HepG2 (cell line): ENCODE results near the gene BST2. TPM values are rescaled to one million over a fixed set of nuclear protein-coding genes. Genes with fewer than 3 reads are reported as not detected.
A peak's percentile ranks its signal among the peaks of the same experiment; 100 is the strongest.

Experiments
- ARNTL ChIP-seq: sonication (generic); formaldehyde crosslinking; IDR thresholded peaks from 2 replicates; pipeline ENCODE4 v1.4.0; 2020; ENCODE audit warnings: mild to moderate bottlenecking, missing genetic modification reagents
- GATAD2A ChIP-seq: IDR thresholded peaks from 2 replicates; pipeline ENCODE4 v1.6.1; 2016
- GTF3A ChIP-seq: sonication (generic); formaldehyde crosslinking; conservative IDR thresholded peaks from 2 replicates; pipeline ENCODE4 v1.4.0; 2020; ENCODE audit warnings: mild to moderate bottlenecking, missing genetic modification reagents
- MAZ ChIP-seq, 2 experiments: sonication (generic) in 1 of 2; formaldehyde crosslinking in 1 of 2; IDR thresholded peaks; 2 replicates each; pipeline versions ENCODE4 v1.5.0 to v1.6.1; 2012 to 2020; ENCODE audit warnings: low read depth in 2 of 2, mild to moderate bottlenecking in 2 of 2, borderline replicate concordance in 1 of 2, improper control_type of control experiment in 1 of 2, low read length in 1 of 2, missing genetic modification reagents in 1 of 2, moderate library complexity in 1 of 2
- RARG ChIP-seq: sonication (generic); formaldehyde crosslinking; IDR thresholded peaks from 2 replicates; pipeline ENCODE4 v1.4.0; 2020; ENCODE audit warnings: low read depth, mild to moderate bottlenecking, missing genetic modification reagents
- RBFOX2 ChIP-seq: fragments of 200-400 bp; formaldehyde crosslinking; IDR thresholded peaks from 2 replicates; pipeline ENCODE4 v1.6.1; 2017; ENCODE audit warnings: low read depth, mild to moderate bottlenecking, low read length
- SOX5 ChIP-seq: IDR thresholded peaks from 2 replicates; pipeline ENCODE4 v1.6.1; 2016; ENCODE audit warnings: borderline replicate concordance
- SP1 ChIP-seq, 2 experiments: fragments of 450-650 bp in 1 of 2; sonication (generic) in 1 of 2; formaldehyde crosslinking in 1 of 2; IDR thresholded peaks; 2 replicates each; pipeline versions ENCODE4 v1.4.0 to v1.6.1; 2016 to 2020; ENCODE audit warnings: missing genetic modification reagents in 1 of 2
- SP5 ChIP-seq: IDR thresholded peaks from 2 replicates; pipeline ENCODE4 v1.6.1; 2016; ENCODE audit warnings: low read depth, borderline replicate concordance
- STAG1 ChIP-seq: sonication (generic); formaldehyde crosslinking; IDR thresholded peaks from 2 replicates; pipeline ENCODE4 v1.4.0; 2020; ENCODE audit warnings: missing genetic modification reagents
- THYN1 ChIP-seq: sonication (generic); formaldehyde crosslinking; IDR thresholded peaks from 2 replicates; pipeline ENCODE4 v1.8.1; 2023; ENCODE audit warnings: low read depth, mild to moderate bottlenecking, moderate library complexity, missing genetic modification reagents, borderline replicate concordance
- ZBTB7A ChIP-seq: sonication (generic); formaldehyde crosslinking; IDR thresholded peaks from 2 replicates; pipeline ENCODE4 v1.8.0; 2022; ENCODE audit warnings: mild to moderate bottlenecking, missing genetic modification reagents
- ZNF230 ChIP-seq: sonication (generic); formaldehyde crosslinking; IDR thresholded peaks from 2 replicates; pipeline ENCODE4 v1.4.0; 2020; ENCODE audit warnings: mild to moderate bottlenecking, missing genetic modification reagents
- polyA plus RNA-seq, 8 experiments: library from polyadenylated mRNA; depleted of rRNA in 3 of 8; stranded (reverse) in 7 of 8; unstranded in 1 of 8; fragments of >200 nt; fragmentation: Illumina TruSeq in 4 of 8; extraction: Trizol in 4 of 8; gene quantifications; 2 replicates each; pipeline versions ENCODE4 v1.2.1 to v1.2.3, GENCODE V29; 2011 to 2016; ENCODE audit warnings: low read depth in 4 of 8, missing spikeins in 1 of 8, mixed read lengths in 1 of 8; ENCODE audit not compliant: insufficient read depth in 1 of 8
- total RNA-seq, 5 experiments: library from RNA; depleted of rRNA; stranded (reverse); fragments of >200 nt; fragmentation: Illumina TruSeq; extraction: Trizol; gene quantifications; 2 replicates each; pipeline ENCODE4 v1.2.3, GENCODE V29; 2016; ENCODE audit warnings: low read depth in 1 of 5
- TF ChIP-seq, protein P1 (sequence below): sonication (generic); formaldehyde crosslinking; IDR thresholded peaks from 2 replicates; pipeline ENCODE4 v1.8.0; 2023; ENCODE audit warnings: mild to moderate bottlenecking, missing genetic modification reagents
- TF ChIP-seq, protein P2 (sequence below): sonication (generic); formaldehyde crosslinking; IDR thresholded peaks from 2 replicates; pipeline ENCODE4 v1.5.0; 2020; ENCODE audit warnings: mild to moderate bottlenecking, missing genetic modification reagents, moderate library complexity
- TF ChIP-seq, protein P3 (sequence below), 2 experiments: fragments of 450-650 bp in 1 of 2; sonication (generic) in 1 of 2; formaldehyde crosslinking; IDR thresholded peaks; 2 replicates each; pipeline versions ENCODE4 v1.5.0 to v1.8.0; 2020 to 2022; ENCODE audit warnings: mild to moderate bottlenecking in 1 of 2, missing genetic modification reagents in 1 of 2
- TF ChIP-seq, protein P4 (sequence below): sonication (generic); formaldehyde crosslinking; IDR thresholded peaks from 2 replicates; pipeline ENCODE4 v1.4.0; 2020; ENCODE audit warnings: missing genetic modification reagents; ENCODE audit errors: not compliant biosample characterization
- TF ChIP-seq, protein P5 (sequence below): IDR thresholded peaks from 2 replicates; pipeline ENCODE4 v1.6.1; 2016; ENCODE audit warnings: mild to moderate bottlenecking, missing biosample characterization, missing genetic modification reagents
- TF ChIP-seq, protein P6 (sequence below): sonication (generic); formaldehyde crosslinking; IDR thresholded peaks from 2 replicates; pipeline ENCODE4 v1.5.1; 2020; ENCODE audit warnings: mild to moderate bottlenecking, missing genetic modification reagents, moderate library complexity

Gene BST2
- total and polyA plus RNA-seq, 2 of the 13 experiments (the other 11 are each of a cell fraction or from before 2014, with no cell fraction given), result 58.8 to 93.8 TPM

DNA sequence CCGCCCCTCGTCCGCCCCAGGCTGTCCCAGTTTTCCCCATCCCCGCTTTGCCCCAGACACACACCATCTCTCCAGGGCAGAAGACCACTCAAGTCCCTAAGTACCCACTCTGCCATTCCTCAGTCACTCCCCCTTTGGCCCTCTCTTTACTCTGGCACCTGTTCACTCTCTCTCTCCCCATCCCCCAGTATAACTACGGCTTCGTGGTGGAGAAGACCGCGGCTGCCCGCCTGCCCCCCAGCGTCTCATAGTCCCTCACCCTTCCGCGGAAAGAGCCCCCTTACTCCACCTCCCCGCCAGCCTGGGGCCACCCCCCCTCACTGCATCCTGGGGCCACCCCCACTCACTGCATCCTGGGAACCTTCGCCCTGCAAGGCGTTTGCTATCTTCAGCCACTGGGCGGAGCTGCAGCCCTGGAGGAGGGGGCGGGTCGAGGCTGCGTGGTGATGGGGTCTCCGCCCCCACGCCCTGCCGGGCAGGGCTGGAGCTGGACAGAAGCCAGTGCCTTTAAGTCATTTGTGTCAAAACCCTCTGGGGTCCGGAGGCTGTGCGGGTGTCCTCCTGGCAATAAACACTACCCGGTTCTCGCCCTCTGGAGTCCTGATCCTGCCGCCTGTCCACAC, 19.4 kb upstream of the BST2 start (continued):
- no peak for TF ChIP-seq GTF3A (CRISPR knock-in tag)
- TF ChIP-seq SP5 (CRISPR knock-in tag), result peak; percentile 35; the same call in 1 of the 2 replicates
- TF ChIP-seq ZBTB7A (CRISPR knock-in tag), result no peak
- TF ChIP-seq THYN1 (CRISPR knock-in tag), result no peak
- TF ChIP-seq, protein P1, sequence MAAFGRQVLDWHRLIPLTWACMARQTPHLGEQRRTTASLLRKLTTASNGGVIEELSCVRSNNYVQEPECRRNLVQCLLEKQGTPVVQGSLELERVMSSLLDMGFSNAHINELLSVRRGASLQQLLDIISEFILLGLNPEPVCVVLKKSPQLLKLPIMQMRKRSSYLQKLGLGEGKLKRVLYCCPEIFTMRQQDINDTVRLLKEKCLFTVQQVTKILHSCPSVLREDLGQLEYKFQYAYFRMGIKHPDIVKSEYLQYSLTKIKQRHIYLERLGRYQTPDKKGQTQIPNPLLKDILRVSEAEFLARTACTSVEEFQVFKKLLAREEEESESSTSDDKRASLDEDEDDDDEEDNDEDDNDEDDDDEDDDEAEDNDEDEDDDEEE (CRISPR knock-in tag), result no peak
- TF ChIP-seq, protein P2, sequence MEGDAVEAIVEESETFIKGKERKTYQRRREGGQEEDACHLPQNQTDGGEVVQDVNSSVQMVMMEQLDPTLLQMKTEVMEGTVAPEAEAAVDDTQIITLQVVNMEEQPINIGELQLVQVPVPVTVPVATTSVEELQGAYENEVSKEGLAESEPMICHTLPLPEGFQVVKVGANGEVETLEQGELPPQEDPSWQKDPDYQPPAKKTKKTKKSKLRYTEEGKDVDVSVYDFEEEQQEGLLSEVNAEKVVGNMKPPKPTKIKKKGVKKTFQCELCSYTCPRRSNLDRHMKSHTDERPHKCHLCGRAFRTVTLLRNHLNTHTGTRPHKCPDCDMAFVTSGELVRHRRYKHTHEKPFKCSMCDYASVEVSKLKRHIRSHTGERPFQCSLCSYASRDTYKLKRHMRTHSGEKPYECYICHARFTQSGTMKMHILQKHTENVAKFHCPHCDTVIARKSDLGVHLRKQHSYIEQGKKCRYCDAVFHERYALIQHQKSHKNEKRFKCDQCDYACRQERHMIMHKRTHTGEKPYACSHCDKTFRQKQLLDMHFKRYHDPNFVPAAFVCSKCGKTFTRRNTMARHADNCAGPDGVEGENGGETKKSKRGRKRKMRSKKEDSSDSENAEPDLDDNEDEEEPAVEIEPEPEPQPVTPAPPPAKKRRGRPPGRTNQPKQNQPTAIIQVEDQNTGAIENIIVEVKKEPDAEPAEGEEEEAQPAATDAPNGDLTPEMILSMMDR (CRISPR knock-in tag), result peak; percentile 75
- TF ChIP-seq, protein P3, sequence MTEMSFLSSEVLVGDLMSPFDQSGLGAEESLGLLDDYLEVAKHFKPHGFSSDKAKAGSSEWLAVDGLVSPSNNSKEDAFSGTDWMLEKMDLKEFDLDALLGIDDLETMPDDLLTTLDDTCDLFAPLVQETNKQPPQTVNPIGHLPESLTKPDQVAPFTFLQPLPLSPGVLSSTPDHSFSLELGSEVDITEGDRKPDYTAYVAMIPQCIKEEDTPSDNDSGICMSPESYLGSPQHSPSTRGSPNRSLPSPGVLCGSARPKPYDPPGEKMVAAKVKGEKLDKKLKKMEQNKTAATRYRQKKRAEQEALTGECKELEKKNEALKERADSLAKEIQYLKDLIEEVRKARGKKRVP (CRISPR knock-in tag; IDR thresholded peaks at IDR 0.05), result no peak
- no peak for TF ChIP-seq ARNTL (CRISPR knock-in tag)
- TF ChIP-seq, protein P4, sequence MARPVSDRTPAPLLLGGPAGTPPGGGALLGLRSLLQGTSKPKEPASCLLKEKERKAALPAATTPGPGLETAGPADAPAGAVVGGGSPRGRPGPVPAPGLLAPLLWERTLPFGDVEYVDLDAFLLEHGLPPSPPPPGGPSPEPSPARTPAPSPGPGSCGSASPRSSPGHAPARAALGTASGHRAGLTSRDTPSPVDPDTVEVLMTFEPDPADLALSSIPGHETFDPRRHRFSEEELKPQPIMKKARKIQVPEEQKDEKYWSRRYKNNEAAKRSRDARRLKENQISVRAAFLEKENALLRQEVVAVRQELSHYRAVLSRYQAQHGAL (CRISPR knock-in tag), result no peak
- TF ChIP-seq STAG1 (CRISPR knock-in tag), result peak; percentile 35; the same call in 1 of the 2 replicates
- no peak for TF ChIP-seq RARG (CRISPR knock-in tag)
- TF ChIP-seq MAZ (IDR thresholded peaks at IDR 0.05; ENCODE audit: borderline replicate concordance, low read depth, low read length), result 0 out of 2 replicates have a peak, but pooled peaks have one; percentile 32
- TF ChIP-seq MAZ (CRISPR knock-in tag; IDR thresholded peaks at IDR 0.05; ENCODE audit: low read depth), result no peak
- TF ChIP-seq GATAD2A (CRISPR knock-in tag), result no peak
- TF ChIP-seq, protein P5, sequence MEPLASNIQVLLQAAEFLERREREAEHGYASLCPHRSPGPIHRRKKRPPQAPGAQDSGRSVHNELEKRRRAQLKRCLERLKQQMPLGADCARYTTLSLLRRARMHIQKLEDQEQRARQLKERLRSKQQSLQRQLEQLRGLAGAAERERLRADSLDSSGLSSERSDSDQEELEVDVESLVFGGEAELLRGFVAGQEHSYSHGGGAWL (CRISPR knock-in tag), result no peak
- TF ChIP-seq RBFOX2, result 0 out of 2 replicates have a peak, but pooled peaks have one; percentile 24
- TF ChIP-seq ZNF230 (CRISPR knock-in tag), result no peak
- TF ChIP-seq SOX5 (CRISPR knock-in tag), result no peak
- TF ChIP-seq, protein P6, sequence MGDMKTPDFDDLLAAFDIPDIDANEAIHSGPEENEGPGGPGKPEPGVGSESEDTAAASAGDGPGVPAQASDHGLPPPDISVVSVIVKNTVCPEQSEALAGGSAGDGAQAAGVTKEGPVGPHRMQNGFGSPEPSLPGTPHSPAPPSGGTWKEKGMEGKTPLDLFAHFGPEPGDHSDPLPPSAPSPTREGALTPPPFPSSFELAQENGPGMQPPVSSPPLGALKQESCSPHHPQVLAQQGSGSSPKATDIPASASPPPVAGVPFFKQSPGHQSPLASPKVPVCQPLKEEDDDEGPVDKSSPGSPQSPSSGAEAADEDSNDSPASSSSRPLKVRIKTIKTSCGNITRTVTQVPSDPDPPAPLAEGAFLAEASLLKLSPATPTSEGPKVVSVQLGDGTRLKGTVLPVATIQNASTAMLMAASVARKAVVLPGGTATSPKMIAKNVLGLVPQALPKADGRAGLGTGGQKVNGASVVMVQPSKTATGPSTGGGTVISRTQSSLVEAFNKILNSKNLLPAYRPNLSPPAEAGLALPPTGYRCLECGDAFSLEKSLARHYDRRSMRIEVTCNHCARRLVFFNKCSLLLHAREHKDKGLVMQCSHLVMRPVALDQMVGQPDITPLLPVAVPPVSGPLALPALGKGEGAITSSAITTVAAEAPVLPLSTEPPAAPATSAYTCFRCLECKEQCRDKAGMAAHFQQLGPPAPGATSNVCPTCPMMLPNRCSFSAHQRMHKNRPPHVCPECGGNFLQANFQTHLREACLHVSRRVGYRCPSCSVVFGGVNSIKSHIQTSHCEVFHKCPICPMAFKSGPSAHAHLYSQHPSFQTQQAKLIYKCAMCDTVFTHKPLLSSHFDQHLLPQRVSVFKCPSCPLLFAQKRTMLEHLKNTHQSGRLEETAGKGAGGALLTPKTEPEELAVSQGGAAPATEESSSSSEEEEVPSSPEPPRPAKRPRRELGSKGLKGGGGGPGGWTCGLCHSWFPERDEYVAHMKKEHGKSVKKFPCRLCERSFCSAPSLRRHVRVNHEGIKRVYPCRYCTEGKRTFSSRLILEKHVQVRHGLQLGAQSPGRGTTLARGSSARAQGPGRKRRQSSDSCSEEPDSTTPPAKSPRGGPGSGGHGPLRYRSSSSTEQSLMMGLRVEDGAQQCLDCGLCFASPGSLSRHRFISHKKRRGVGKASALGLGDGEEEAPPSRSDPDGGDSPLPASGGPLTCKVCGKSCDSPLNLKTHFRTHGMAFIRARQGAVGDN (CRISPR knock-in tag), result peak; percentile 35
- no peak for TF ChIP-seq SP1 (IDR thresholded peaks at IDR 0.05)
- TF ChIP-seq SP1 (CRISPR knock-in tag; IDR thresholded peaks at IDR 0.05), result peak; percentile 26; the same call in 1 of the 2 replicates
